SK-N-SH (cell line): ENCODE measurements around the gene PTPRN.

ENCODE experiments used
- CTCF ChIP-seq: fragments of 200-600 bp; sonication (generic); IDR thresholded peaks from 2 replicates; pipeline ENCODE4 v1.6.1; 2017; ENCODE audit warnings: antibody characterized with exemption, mild to moderate bottlenecking, moderate library complexity
- EP300 ChIP-seq, 2 experiments: IDR thresholded peaks; 2 replicates each; pipeline versions ENCODE4 v1.4.0 to v1.6.1; 2012; ENCODE audit warnings: borderline replicate concordance in 1 of 2, low read depth in 1 of 2, low read length in 1 of 2
- EZH2phosphoT487 ChIP-seq: fragments of 200-600 bp; sonication (generic); IDR thresholded peaks from 2 replicates; pipeline ENCODE4 v1.6.1; 2017; ENCODE audit warnings: low read depth, mixed run types, mild to moderate bottlenecking, antibody characterized with exemption, moderate library complexity, borderline replicate concordance
- GABPA ChIP-seq: IDR thresholded peaks from 2 replicates; pipeline ENCODE4 v1.4.0; 2012; ENCODE audit warnings: low read depth, mild to moderate bottlenecking
- POLR2AphosphoS5 ChIP-seq: IDR thresholded peaks from 2 replicates; pipeline ENCODE4 v1.6.1; 2012; ENCODE audit warnings: low read depth, low read length
- REST ChIP-seq: IDR thresholded peaks from 2 replicates; pipeline ENCODE4 v1.6.1; 2012; ENCODE audit warnings: mild to moderate bottlenecking, low read depth, low read length, moderate library complexity

- no peak for TF ChIP-seq CTCF
- no peak; the same call in 1 of the 2 replicates for TF ChIP-seq POLR2AphosphoS5
- no peak for TF ChIP-seq GABPA
- no peak for TF ChIP-seq EP300 (IDR thresholded peaks at IDR 0.05; ENCODE audit: borderline replicate concordance in 1 of 2, low read depth in 1 of 2, low read length in 1 of 2)
- TF ChIP-seq EZH2phosphoT487 = no peak
- no peak for TF ChIP-seq REST
Observed at GRCh38 chr2:219249203-219249980, 59.8 kb downstream of the PTPRN start.
